GM12864 (cell line): ENCODE data around the gene OPN1LW.

Experiments
- DNase-seq: peaks from one replicate; pipeline ENCODE4 v3.0.0-alpha.2; 2011; ENCODE audit warnings: low read depth
- H3K4me3 ChIP-seq: 2 replicates; pipeline ENCODE4 v1.5.1; 2011; ENCODE audit warnings: mild to moderate bottlenecking, low read depth, low read length, control low read depth
- TF ChIP-seq, protein P1 (sequence below): IDR thresholded peaks from 2 replicates; pipeline ENCODE4 v1.5.1; 2011; ENCODE audit warnings: low read depth, mild to moderate bottlenecking, moderate library complexity, low read length, control low read depth, inconsistent platforms; ENCODE audit errors: missing control alignments

OPN1LW gene

DNA sequence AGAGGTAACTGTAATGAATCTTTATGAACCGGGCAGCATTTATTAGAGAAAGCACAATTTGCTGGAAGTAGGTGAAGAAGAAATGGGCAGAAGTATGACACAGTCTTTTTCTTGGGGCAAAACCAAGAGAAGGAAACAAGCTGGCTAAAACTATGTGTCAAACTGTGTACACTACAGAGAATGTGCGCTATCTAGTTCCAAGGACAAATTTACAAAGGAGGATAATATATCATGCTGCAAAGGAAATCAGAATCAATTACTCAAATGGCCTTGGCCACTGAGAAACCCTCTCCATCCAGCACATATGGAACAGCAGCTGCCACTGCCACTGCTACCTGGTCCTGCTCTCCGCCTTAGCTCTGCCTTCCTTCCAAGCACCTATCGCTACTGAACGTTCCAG, 29.4 kb upstream of the OPN1LW start:
- TF ChIP-seq, protein P1, sequence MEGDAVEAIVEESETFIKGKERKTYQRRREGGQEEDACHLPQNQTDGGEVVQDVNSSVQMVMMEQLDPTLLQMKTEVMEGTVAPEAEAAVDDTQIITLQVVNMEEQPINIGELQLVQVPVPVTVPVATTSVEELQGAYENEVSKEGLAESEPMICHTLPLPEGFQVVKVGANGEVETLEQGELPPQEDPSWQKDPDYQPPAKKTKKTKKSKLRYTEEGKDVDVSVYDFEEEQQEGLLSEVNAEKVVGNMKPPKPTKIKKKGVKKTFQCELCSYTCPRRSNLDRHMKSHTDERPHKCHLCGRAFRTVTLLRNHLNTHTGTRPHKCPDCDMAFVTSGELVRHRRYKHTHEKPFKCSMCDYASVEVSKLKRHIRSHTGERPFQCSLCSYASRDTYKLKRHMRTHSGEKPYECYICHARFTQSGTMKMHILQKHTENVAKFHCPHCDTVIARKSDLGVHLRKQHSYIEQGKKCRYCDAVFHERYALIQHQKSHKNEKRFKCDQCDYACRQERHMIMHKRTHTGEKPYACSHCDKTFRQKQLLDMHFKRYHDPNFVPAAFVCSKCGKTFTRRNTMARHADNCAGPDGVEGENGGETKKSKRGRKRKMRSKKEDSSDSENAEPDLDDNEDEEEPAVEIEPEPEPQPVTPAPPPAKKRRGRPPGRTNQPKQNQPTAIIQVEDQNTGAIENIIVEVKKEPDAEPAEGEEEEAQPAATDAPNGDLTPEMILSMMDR, result no peak
- H3K4me3 ChIP-seq, result no peak overlapping the region
- DNase-seq, result no peak

- no peak overlapping the region for H3K4me3 ChIP-seq
- DNase-seq, result no peak
- TF ChIP-seq, protein P1, result no peak
Measured at GRCh38 chrX:154115071-154115470, 29.0 kb upstream of the OPN1LW start.

GRCh38 chrX:154115750-154116149, 28.3 kb upstream of the OPN1LW start:
- DNase-seq, result no peak
- no peak overlapping the region for H3K4me3 ChIP-seq
- TF ChIP-seq, protein P1, result no peak

DNA sequence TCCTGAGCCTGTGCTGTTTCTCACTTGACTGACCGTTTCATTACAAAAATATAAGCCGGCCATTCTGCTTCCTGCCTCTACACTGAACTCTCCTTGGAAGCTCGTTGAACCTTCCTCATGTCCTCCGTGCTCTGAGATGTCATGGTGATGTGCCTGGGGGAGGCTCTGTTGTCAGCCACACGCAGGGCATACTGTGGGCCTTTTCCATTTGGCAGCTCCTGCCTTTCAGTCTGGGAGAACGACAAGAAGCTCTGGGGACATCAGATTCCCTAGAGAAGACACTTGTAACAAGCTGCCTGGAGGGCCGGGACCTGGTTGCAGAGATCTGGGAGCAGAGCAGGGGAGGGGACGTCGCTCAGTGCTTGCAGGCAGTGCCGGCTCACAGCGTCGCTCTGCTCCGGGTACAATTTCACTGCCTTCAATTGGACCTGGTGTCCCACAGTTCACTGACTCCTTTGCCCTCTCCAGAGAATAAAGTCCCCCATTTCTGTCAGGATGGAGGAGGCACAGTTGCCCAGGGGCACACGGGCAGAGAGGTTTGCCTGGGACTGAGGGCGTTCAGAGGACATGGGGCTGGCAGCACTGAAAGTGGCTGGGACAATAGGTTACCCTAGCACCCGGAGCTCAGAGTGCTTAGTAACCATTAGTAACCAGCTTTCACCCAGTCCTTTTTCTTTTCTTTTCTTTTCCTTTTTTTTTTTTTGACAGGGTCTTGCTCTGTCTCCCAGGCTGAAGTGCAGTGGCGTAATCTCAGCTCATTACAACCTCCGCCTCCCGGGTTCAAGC, 27.4 kb upstream of the OPN1LW start:
- no peak for DNase-seq
- H3K4me3 ChIP-seq, result no peak overlapping the region
- TF ChIP-seq, protein P1, result no peak

DNA sequence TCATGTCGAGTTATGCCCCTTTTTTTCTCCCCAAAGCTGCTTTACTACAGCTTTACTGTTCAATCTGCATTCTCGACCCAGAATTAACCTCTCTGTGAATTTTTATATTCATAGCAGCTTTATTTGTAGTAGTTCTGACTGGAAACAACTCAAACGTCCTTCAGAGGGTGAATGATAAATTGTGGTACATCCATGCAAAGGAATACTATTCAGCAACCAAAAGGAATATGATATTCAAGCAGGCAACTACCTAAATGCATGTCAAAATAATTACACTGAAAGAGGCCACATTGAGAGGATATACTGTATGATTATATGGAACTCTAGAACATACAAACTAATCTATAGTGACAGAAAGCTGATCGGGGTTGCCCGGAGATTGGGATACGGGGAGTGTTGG, 26.5 kb upstream of the OPN1LW start:
- no peak overlapping the region for H3K4me3 ChIP-seq
- DNase-seq, result no peak
- TF ChIP-seq, protein P1, result no peak

DNA sequence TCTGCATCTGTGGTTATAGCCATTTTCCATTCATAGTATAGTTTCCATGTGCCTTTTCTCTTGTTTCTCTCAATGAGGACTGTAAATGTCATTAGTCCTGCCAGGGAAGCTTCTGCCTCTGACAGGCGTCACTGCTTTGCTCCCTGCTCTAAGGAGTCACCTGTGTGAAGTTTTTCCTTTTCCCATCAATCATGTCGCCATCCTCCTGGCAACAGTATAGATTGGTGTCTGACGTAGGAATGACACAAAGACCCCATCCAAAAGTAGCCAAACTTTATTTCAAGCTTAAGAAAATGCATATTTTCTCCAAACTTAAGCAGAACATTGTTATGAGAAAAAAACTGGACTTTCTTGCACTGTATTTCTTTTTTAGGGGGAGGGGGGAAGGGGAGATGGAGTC, 23.5 kb upstream of the OPN1LW start:
- no peak for DNase-seq
- TF ChIP-seq, protein P1, result no peak
- H3K4me3 ChIP-seq, result no peak overlapping the region

DNA sequence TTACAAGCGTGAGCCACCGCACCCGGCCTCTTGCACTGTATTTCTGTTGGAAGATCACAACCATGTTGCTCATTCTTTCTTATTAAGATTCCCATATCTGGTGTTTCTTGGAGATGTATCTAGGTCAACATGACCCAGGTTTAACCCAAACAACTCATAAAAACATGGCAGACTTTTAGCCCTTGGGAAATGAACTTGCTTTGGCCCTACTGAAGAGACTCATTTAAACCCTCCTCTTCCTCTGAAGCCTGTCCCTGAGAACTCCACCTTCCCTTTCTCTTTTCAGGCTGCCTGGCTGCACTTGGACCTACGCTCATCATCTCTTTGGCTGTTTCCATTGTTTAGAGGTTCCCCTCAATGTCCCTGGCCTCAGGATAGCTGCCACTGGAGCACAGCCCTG, 22.8 kb upstream of the OPN1LW start:
- TF ChIP-seq, protein P1, result no peak
- DNase-seq, result no peak
- H3K4me3 ChIP-seq, result no peak overlapping the region
